AG04450 (cell line): ENCODE measurements around the gene SPX. TPM values are rescaled to one million over a fixed set of nuclear protein-coding genes. Genes with fewer than 3 reads are reported as not detected.

Experiments used
- CTCF ChIA-PET: fragments of 300-600, 350-600 bp; formaldehyde crosslinking; extraction: SDS; loops from one replicate; lab custom pipeline; 2022; ENCODE audit warnings: antibody characterized with exemption, inconsistent platforms; lab: Charles Lee
- POLR2A ChIA-PET: fragments of 350-600 bp; formaldehyde crosslinking; extraction: SDS; loops from one replicate; lab custom pipeline; 2021; ENCODE audit warnings: antibody characterized with exemption, inconsistent platforms; lab: Yijun Ruan, JAX
- DNase-seq: peaks from one replicate; pipeline ENCODE4 v3.0.0-alpha.2; 2011; ENCODE audit warnings: low read depth, low spot score
- H3K27ac ChIP-seq: one replicate; pipeline ENCODE4 v1.5.1; 2012; ENCODE audit warnings: low read depth, low read length, control low read depth
- H3K27me3 ChIP-seq: one replicate; pipeline ENCODE4 v1.6.0; 2012; ENCODE audit warnings: low read length; ENCODE audit not compliant: control insufficient read depth, insufficient read depth
- H3K4me3 ChIP-seq: 2 replicates; pipeline ENCODE4 v1.5.1; 2011; ENCODE audit warnings: mild to moderate bottlenecking, low read depth, low read length, control low read depth
- H3K9me3 ChIP-seq: 2 replicates; pipeline ENCODE4 v1.5.1; 2012; ENCODE audit warnings: low read length; ENCODE audit not compliant: control insufficient read depth, insufficient read depth
- CTCF ChIP-seq: IDR thresholded peaks from 2 replicates; pipeline ENCODE4 v1.5.1; 2011; ENCODE audit warnings: low read depth, low read length, control low read depth, inconsistent platforms
- polyA plus RNA-seq: library from polyadenylated mRNA; depleted of rRNA; stranded (reverse); fragments of >200 nt; gene quantifications from 2 replicates; pipeline ENCODE4 v1.2.3, GENCODE V29; 2011

SPX gene
- polyA plus RNA-seq, 1 experiment: 0.14 TPM

DNA sequence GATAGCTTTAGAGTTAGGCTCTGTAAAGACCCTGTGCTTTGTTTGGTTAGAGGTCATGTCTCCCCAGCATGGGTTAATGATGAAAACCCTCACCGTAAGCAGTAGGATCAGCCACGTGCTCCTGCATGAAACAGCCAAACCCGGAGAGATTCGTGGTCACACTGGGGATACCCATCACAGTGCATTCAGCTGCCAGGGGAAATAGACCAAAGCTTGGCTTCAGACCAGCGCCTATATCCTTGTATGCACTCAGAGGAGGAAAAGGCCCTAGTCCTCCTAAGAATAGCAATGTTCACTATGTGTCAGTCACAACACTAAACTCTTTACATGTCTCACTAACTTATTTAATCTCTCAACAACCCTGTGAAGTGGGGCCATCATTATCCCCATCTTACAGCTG lies 16.3 kb downstream of the SPX start:
- ChIA-PET POLR2A (no interaction called here), CTCF (no interaction called here)
- Histone ChIP-seq H3K4me3 (no peak overlapping the region), H3K9me3 (no peaks in the 10 kb centered on the region), H3K27me3 (no peaks in the 10 kb centered on the region), H3K27ac (no peak overlapping the region)
- no peak for DNase-seq
- no peak for TF ChIP-seq CTCF

GRCh38 chr12:21543151-21543550 lies 17.1 kb downstream of the SPX start:
- TF ChIP-seq CTCF: no peak
- POLR2A ChIA-PET: no interaction called here
- no peak overlapping the region for H3K4me3 ChIP-seq
- no peaks in the 10 kb centered on the region for H3K27me3 ChIP-seq
- H3K9me3 ChIP-seq: no peaks in the 10 kb centered on the region
- no peak for DNase-seq
- no peak overlapping the region for H3K27ac ChIP-seq
- CTCF ChIA-PET: no interaction called here

DNA sequence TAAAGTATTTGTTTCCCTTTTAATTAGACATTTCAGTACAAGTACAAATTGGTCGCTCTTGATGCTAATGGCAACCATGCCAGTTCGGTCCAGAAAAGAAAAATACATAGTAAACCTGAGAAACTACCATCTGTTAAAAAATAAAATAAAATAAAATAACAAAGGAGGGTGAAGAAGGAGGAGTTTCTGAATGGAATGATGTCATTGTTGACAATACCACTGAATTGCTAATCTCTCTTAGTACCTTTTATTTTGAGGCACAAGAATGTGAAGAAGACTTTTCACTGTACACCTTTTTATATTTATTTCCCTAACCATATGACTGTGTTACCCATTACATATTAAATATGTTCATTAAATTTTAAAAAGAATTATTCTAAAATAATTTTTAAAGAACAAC lies 19.5 kb downstream of the SPX start:
- H3K27me3 ChIP-seq: no peaks in the 10 kb centered on the region
- no peak for DNase-seq
- TF ChIP-seq CTCF: no peak
- no peaks in the 10 kb centered on the region for H3K9me3 ChIP-seq
- H3K27ac ChIP-seq: no peak overlapping the region
- ChIA-PET POLR2A (no interaction called here), CTCF (interaction anchor here (0.6 kb wide), 1 partner anchor 135 kb away, joined by 3 read pairs; no protein-coding TSS in a partner anchor)
- no peak overlapping the region for H3K4me3 ChIP-seq

DNA sequence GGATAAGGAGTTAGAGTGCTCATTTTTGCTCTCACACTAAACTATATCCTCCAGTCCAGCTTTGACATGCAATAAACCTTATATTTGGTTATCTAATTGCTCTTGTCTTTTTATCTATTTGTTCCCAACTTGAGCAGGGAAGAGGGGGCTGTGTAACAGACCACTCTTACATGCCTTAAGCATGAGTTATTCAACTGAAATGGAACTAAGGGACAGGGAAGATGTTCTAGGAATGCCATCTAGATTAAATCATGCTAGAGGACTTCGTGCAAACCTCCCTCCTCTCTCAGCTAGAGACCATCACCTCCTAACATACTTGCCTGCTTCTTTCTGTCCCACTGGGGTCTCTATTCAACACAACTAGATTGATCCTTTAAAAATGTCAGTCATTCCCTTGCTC lies 20.6 kb downstream of the SPX start:
- CTCF ChIA-PET: no interaction called here
- Histone ChIP-seq H3K4me3 (no peak overlapping the region), H3K27ac (no peak overlapping the region), H3K27me3 (no peaks in the 10 kb centered on the region), H3K9me3 (no peaks in the 10 kb centered on the region)
- no peak for TF ChIP-seq CTCF
- DNase-seq: no peak
- POLR2A ChIA-PET: no interaction called here

DNA sequence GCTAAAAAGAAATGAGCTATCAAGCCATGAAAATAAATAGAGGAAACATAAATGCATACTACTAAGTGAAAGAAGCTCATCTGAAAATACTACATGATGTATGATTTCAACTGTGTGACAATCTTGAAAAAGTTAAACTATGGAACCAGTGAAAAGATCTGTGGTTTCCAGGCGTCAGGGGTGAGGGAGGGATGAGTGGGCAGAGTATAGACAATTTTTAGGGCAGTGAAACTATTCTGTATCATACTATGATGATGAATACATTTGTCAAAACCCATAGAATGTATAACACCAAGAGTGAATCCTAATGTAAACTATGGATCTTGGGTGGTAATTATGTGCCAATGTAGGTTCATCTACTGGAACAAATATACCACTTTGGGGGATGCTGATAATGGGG lies 21.3 kb downstream of the SPX start:
- CTCF ChIA-PET: no interaction called here
- H3K27ac ChIP-seq: no peak overlapping the region

More for the DNA sequence above, 21.3 kb downstream of the SPX start:
- no peak for DNase-seq
- Histone ChIP-seq H3K4me3 (no peak overlapping the region), H3K9me3 (no peaks in the 10 kb centered on the region), H3K27me3 (no peaks in the 10 kb centered on the region)
- POLR2A ChIA-PET: no interaction called here
- TF ChIP-seq CTCF: no peak
